ENCODE data around the gene ZBTB24.

- TF ChIP-seq POLR2AphosphoS5 (IDR thresholded peaks at IDR 0.05), result no peak
- no peak for TF ChIP-seq CTCF (IDR thresholded peaks at IDR 0.05)
- TF ChIP-seq POLR2A (IDR thresholded peaks at IDR 0.05), result no peak
Measured at GRCh38 chr6:109448615-109449014, 34.4 kb downstream of the ZBTB24 start.
